ENCODE data around the gene RERE.

DNA sequence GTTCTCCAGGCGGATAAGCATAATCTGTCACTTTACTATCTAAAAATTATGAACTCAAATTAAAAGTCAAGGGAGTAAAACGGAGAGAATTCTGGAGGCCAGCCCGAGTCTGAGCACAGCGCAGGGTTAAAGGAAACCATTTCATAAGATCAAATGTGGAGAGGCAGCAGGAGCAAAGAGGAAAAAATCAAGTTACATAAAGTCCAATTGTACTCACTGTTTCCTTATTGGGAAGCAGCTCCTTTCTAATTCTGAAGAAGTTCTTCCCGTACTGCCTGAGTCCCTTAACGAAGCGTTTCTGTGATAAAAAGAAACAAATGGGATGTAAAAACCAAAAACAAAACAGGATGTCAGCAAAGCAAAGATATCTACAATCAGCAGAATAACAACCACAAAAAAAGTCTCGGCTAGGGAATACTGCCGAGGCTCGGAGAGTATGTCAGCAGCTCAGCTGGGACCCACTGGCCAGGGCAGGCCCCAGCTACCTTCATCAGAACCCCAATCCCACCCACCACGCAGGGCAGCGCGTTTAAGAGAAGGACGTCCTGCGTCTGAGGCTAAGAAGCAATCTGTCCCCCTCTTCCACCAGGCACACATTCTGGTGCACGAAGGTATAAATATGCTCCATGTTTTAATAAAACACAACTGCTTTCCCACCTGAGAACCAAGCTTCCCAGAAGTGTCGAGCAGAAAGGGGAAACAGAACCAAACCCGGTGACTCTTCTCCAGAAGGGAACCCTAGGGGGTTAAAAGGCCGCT lies 394.8 kb downstream of the RERE start:
- no peak for TF ChIP-seq CTCF (IDR thresholded peaks at IDR 0.05)
- peak in 1 of 2 donors; percentile 6 for TF ChIP-seq POLR2A (IDR thresholded peaks at IDR 0.05)
